Muscle of leg (tissue), 16 donors: ENCODE results near the gene EXPH5. TPM values are rescaled to one million over a fixed set of nuclear protein-coding genes. Genes with fewer than 3 reads are reported as not detected.
A peak's percentile ranks its signal among the peaks of the same experiment; 100 is the strongest.
"Not testable (repeated sequence)": the region's sequence is repeated elsewhere in the genome, so short reads cannot be mapped to it uniquely, and the experiment has no call there.

Source experiments
- DNase-seq: peaks from one replicate; pipeline ENCODE4 v3.0.0; 2013
- H3K27ac ChIP-seq: one replicate; pipeline ENCODE4 v1.5.1; 2013; ENCODE audit warnings: mild to moderate bottlenecking, low read length, control low read depth
- H3K27me3 ChIP-seq: one replicate; pipeline ENCODE4 v1.6.1; 2013; ENCODE audit warnings: low read length; ENCODE audit not compliant: control insufficient read depth, insufficient read depth
- H3K36me3 ChIP-seq: one replicate; pipeline ENCODE4 v1.6.1; 2013; ENCODE audit warnings: low read length; ENCODE audit not compliant: control insufficient read depth, insufficient read depth
- H3K4me1 ChIP-seq: one replicate; pipeline ENCODE4 v1.6.1; 2013; ENCODE audit warnings: low read length; ENCODE audit not compliant: control insufficient read depth, insufficient read depth
- H3K4me3 ChIP-seq: one replicate; pipeline ENCODE4 v1.5.1; 2013; ENCODE audit warnings: low read length, control low read depth
- H3K9me3 ChIP-seq: replicated peaks from 2 replicates; pipeline ENCODE4 v1.6.1; 2013; ENCODE audit warnings: low read depth, low read length; ENCODE audit not compliant: control insufficient read depth
- WGBS: methylation state at CpG from one replicate; pipeline ENCODE4 v1.1.5; 2013; ENCODE audit warnings: missing lambda C conversion rate; ENCODE audit not compliant: insufficient coverage; 5-methylcytosine and 5-hydroxymethylcytosine counted together
- long read RNA-seq, 11 donors: transcript quantifications; one replicate each; lab custom pipeline, GENCODE V29; 2026
- polyA plus RNA-seq, 8 donors: library from polyadenylated mRNA; unstranded; fragments of 120-200 nt; gene quantifications; one replicate each; pipeline versions ENCODE4 v1.2.1 to v1.2.3, GENCODE V29; 2013; ENCODE audit warnings: inconsistent platforms in 1 of 8, low replicate concordance in 1 of 8; ENCODE audit not compliant: insufficient read length in 8 of 8, insufficient read depth in 1 of 8
- total RNA-seq: library from RNA; stranded (reverse); fragments of 120-200 nt; gene quantifications from one replicate; pipeline ENCODE4 v1.2.4, GENCODE V29; 2013

Gene EXPH5
- total RNA-seq (0.80 TPM), polyA plus RNA-seq (1 to 10 TPM in 1 of 8 donors, under 1 TPM in 7; 0.15 to 1.4 (median 0.43) TPM)
- long read RNA-seq, donor 1, result 0 reads
- long read RNA-seq, donor 2, result 0 reads
- long read RNA-seq, donor 3, result 0 reads
- long read RNA-seq, donor 4, result 0 reads
- long read RNA-seq, donor 5, result 0 reads
- long read RNA-seq, donor 6, result 0 reads
- long read RNA-seq, donor 7, result 0 reads
- long read RNA-seq, donor 8, result 0 reads
- long read RNA-seq, donor 9, result 0 reads
- long read RNA-seq, donor 10, result 0 reads
- long read RNA-seq, donor 11, result 0 reads

- Histone ChIP-seq H3K27ac (no peak within 1 kb of the TSS), H3K36me3 (no peaks in the 10 kb centered on the region), H3K4me1 (peaks cover 7% of the 10 kb centered on the region), H3K27me3 (peaks cover 17% of the 10 kb centered on the region), H3K4me3 (peak within 1 kb of the TSS; percentile 52), H3K9me3 (no peaks in the 10 kb centered on the region)
- peak; percentile 87 for DNase-seq
- under 1% methylated on average over 21 of the region's 37 CpGs for WGBS
These were observed at the start of gene EXPH5 for GRCh38 chr11:108593214-108593922. EXPH5 (minus strand) TSS chr11:108593768; CDS start chr11:108593536, 232 bp downstream.

- WGBS, result no CpG with 5 or more reads among the region's 1 CpG
These were observed 48.2 kb upstream of the EXPH5 start for GRCh38 chr11:108641752-108642151.

GRCh38 chr11:108639146-108639545 lies 45.6 kb upstream of the EXPH5 start:
- Histone ChIP-seq H3K27ac (no peak overlapping the region), H3K4me1 (no peaks in the 10 kb centered on the region), H3K27me3 (no peaks in the 10 kb centered on the region), H3K4me3 (no peak overlapping the region), H3K36me3 (no peaks in the 10 kb centered on the region), H3K9me3 (no peaks in the 10 kb centered on the region)
- DNase-seq, result no peak
- no CpG with 5 or more reads among the region's 1 CpG for WGBS

More at GRCh38 chr11:108641752-108642151, 48.2 kb upstream of the EXPH5 start:
- not testable (repeated sequence) for H3K4me3 ChIP-seq, H3K36me3 ChIP-seq, H3K27ac ChIP-seq, H3K9me3 ChIP-seq, DNase-seq, H3K4me1 ChIP-seq, H3K27me3 ChIP-seq

GRCh38 chr11:108636222-108636621 lies 42.7 kb upstream of the EXPH5 start:
- Histone ChIP-seq H3K27me3 (no peaks in the 10 kb centered on the region), H3K27ac (no peak overlapping the region), H3K9me3 (no peaks in the 10 kb centered on the region), H3K4me1 (no peaks in the 10 kb centered on the region), H3K4me3 (no peak overlapping the region), H3K36me3 (no peaks in the 10 kb centered on the region)
- WGBS, result 57% methylated on average over 1 of the region's 2 CpGs
- DNase-seq, result no peak

- no peaks in the 10 kb centered on the region for H3K4me1 ChIP-seq
- H3K36me3 ChIP-seq, result no peaks in the 10 kb centered on the region
- no peak for DNase-seq
- no peaks in the 10 kb centered on the region for H3K27me3 ChIP-seq
- H3K27ac ChIP-seq, result no peak overlapping the region
- no peaks in the 10 kb centered on the region for H3K9me3 ChIP-seq
- H3K4me3 ChIP-seq, result no peak overlapping the region
These were observed 41.5 kb upstream of the EXPH5 start for GRCh38 chr11:108635106-108635505.

GRCh38 chr11:108632041-108632704 lies 38.6 kb upstream of the EXPH5 start:
- no peak for DNase-seq
- no peak overlapping the region for H3K27ac ChIP-seq
- H3K36me3 ChIP-seq, result no peaks in the 10 kb centered on the region
- H3K27me3 ChIP-seq, result no peaks in the 10 kb centered on the region
- H3K4me1 ChIP-seq, result no peaks in the 10 kb centered on the region
- no CpG with 5 or more reads among the region's 2 CpGs for WGBS
- H3K9me3 ChIP-seq, result peaks cover 9% of the 10 kb centered on the region
- no peak overlapping the region for H3K4me3 ChIP-seq

GRCh38 chr11:108629274-108629673 lies 35.7 kb upstream of the EXPH5 start:
- no peaks in the 10 kb centered on the region for H3K4me1 ChIP-seq
- H3K36me3 ChIP-seq, result no peaks in the 10 kb centered on the region
- WGBS, result 89% methylated on average over 3 of the region's 3 CpGs
- peaks cover 9% of the 10 kb centered on the region for H3K9me3 ChIP-seq
- H3K4me3 ChIP-seq, result no peak overlapping the region
- H3K27me3 ChIP-seq, result no peaks in the 10 kb centered on the region
- DNase-seq, result no peak
- H3K27ac ChIP-seq, result no peak overlapping the region

GRCh38 chr11:108628812-108629211 lies 35.2 kb upstream of the EXPH5 start:
- no peaks in the 10 kb centered on the region for H3K36me3 ChIP-seq
- no peak overlapping the region for H3K27ac ChIP-seq
- peaks cover 9% of the 10 kb centered on the region for H3K9me3 ChIP-seq
- no peak for DNase-seq
- no peaks in the 10 kb centered on the region for H3K27me3 ChIP-seq
- WGBS, result 100% methylated on average over 1 of the region's 2 CpGs
- H3K4me1 ChIP-seq, result no peaks in the 10 kb centered on the region
- H3K4me3 ChIP-seq, result no peak overlapping the region

GRCh38 chr11:108628326-108628725 lies 34.8 kb upstream of the EXPH5 start:
- WGBS, result 92% methylated on average over 9 of the region's 10 CpGs

GRCh38 chr11:108624196-108624925 lies 30.8 kb upstream of the EXPH5 start:
- no peaks in the 10 kb centered on the region for H3K27me3 ChIP-seq
- no peak overlapping the region for H3K27ac ChIP-seq
- peaks cover 9% of the 10 kb centered on the region for H3K9me3 ChIP-seq
- WGBS, result no CpG with 5 or more reads among the region's 5 CpGs
- no peak overlapping the region for H3K4me3 ChIP-seq
- no peaks in the 10 kb centered on the region for H3K36me3 ChIP-seq
- no peaks in the 10 kb centered on the region for H3K4me1 ChIP-seq
- no peak for DNase-seq

More at GRCh38 chr11:108628326-108628725, 34.8 kb upstream of the EXPH5 start:
- Histone ChIP-seq H3K27ac (no peak overlapping the region), H3K4me3 (no peak overlapping the region), H3K4me1 (no peaks in the 10 kb centered on the region), H3K36me3 (no peaks in the 10 kb centered on the region), H3K27me3 (no peaks in the 10 kb centered on the region), H3K9me3 (peaks cover 9% of the 10 kb centered on the region)
- no peak for DNase-seq
